Liver (tissue), 3 donors: ENCODE data around the gene TRIM4.

Experiments used
- CTCF ChIP-seq: fragments of 150-350 bp; IDR thresholded peaks from 2 replicates; pipeline ENCODE4 v1.5.1; 2017; ENCODE audit warnings: improper control_type of control experiment, low read depth, low read length; ENCODE audit not compliant: missing input control
- EGR1 ChIP-seq, 2 donors: IDR thresholded peaks; 2 replicates each; pipeline ENCODE4 v1.6.1; 2016 to 2018; ENCODE audit warnings: antibody characterized with exemption in 2 of 2, low read depth in 2 of 2
- GABPA ChIP-seq, 2 donors: IDR thresholded peaks in 1 of 2; conservative IDR thresholded peaks in 1 of 2; 2 replicates each; pipeline ENCODE4 v1.6.1; 2016; ENCODE audit warnings: antibody characterized with exemption in 2 of 2, mild to moderate bottlenecking in 1 of 2, moderate library complexity in 1 of 2
- HNF4G ChIP-seq: IDR thresholded peaks from 2 replicates; pipeline ENCODE4 v1.6.1; 2016; ENCODE audit warnings: antibody characterized with exemption
- JUND ChIP-seq, 2 donors: IDR thresholded peaks; 2 replicates each; pipeline ENCODE4 v1.6.1; 2016; ENCODE audit warnings: antibody characterized with exemption in 2 of 2
- MAX ChIP-seq: IDR thresholded peaks from 2 replicates; pipeline ENCODE4 v1.6.1; 2016; ENCODE audit warnings: antibody characterized with exemption
- NR2F2 ChIP-seq: IDR thresholded peaks from 2 replicates; pipeline ENCODE4 v1.6.1; 2016; ENCODE audit warnings: antibody characterized with exemption
- RAD21 ChIP-seq, 2 donors: IDR thresholded peaks; 2 replicates each; pipeline ENCODE4 v1.6.1; 2016; ENCODE audit warnings: antibody characterized with exemption in 2 of 2, mild to moderate bottlenecking in 2 of 2
- SP1 ChIP-seq: IDR thresholded peaks from 2 replicates; pipeline ENCODE4 v1.6.1; 2018; ENCODE audit warnings: antibody characterized with exemption, mild to moderate bottlenecking
- TAF1 ChIP-seq: conservative IDR thresholded peaks from 2 replicates; pipeline ENCODE4 v1.6.1; 2016; ENCODE audit warnings: antibody characterized with exemption, mild to moderate bottlenecking
- YY1 ChIP-seq: IDR thresholded peaks from 2 replicates; pipeline ENCODE4 v1.6.1; 2016; ENCODE audit warnings: antibody characterized with exemption, mild to moderate bottlenecking
- ZBTB33 ChIP-seq: IDR thresholded peaks from 2 replicates; pipeline ENCODE4 v1.6.1; 2016; ENCODE audit warnings: antibody characterized with exemption
- TF ChIP-seq, protein P1 (sequence below): IDR thresholded peaks from 2 replicates; pipeline ENCODE4 v1.6.1; 2016; ENCODE audit warnings: antibody characterized with exemption, mild to moderate bottlenecking
- donor health status: healthy.
- donor health status: healthy.

GRCh38 chr7:99863847-99864440 lies 55.4 kb downstream of the TRIM4 start:
- TF ChIP-seq YY1 (no peak), TAF1 (no peak), RAD21 (IDR thresholded peaks at IDR 0.05) (no peak), JUND (IDR thresholded peaks at IDR 0.05) (no peak), CTCF (no peak), ZBTB33 (no peak), EGR1 (IDR thresholded peaks at IDR 0.05; ENCODE audit: low read depth in 2 of 2) (no peak), SP1 (no peak), GABPA (IDR thresholded peaks at IDR 0.05 in 1 of 2, conservative IDR thresholded peaks at IDR 0.05 in 1 of 2) (no peak), NR2F2 (no peak), HNF4G (no peak), MAX (no peak)
- TF ChIP-seq, protein P1, sequence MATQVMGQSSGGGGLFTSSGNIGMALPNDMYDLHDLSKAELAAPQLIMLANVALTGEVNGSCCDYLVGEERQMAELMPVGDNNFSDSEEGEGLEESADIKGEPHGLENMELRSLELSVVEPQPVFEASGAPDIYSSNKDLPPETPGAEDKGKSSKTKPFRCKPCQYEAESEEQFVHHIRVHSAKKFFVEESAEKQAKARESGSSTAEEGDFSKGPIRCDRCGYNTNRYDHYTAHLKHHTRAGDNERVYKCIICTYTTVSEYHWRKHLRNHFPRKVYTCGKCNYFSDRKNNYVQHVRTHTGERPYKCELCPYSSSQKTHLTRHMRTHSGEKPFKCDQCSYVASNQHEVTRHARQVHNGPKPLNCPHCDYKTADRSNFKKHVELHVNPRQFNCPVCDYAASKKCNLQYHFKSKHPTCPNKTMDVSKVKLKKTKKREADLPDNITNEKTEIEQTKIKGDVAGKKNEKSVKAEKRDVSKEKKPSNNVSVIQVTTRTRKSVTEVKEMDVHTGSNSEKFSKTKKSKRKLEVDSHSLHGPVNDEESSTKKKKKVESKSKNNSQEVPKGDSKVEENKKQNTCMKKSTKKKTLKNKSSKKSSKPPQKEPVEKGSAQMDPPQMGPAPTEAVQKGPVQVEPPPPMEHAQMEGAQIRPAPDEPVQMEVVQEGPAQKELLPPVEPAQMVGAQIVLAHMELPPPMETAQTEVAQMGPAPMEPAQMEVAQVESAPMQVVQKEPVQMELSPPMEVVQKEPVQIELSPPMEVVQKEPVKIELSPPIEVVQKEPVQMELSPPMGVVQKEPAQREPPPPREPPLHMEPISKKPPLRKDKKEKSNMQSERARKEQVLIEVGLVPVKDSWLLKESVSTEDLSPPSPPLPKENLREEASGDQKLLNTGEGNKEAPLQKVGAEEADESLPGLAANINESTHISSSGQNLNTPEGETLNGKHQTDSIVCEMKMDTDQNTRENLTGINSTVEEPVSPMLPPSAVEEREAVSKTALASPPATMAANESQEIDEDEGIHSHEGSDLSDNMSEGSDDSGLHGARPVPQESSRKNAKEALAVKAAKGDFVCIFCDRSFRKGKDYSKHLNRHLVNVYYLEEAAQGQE, result no peak
